Measurements from ENCODE around the gene LSAMP. TPM values are rescaled to one million over a fixed set of nuclear protein-coding genes. Genes with fewer than 3 reads are reported as not detected.

The LSAMP gene
- total RNA-seq, 1 experiment from 2014 or later, result not detected

GRCh38 chr3:116238846-116239565, 206.3 kb downstream of the LSAMP start:
- Histone ChIP-seq H3K27me3 (replicated peaks; ENCODE audit: control insufficient read depth, insufficient read depth, low read length) (no peaks in the 10 kb centered on the region), H3K9me3 (no peaks in the 10 kb centered on the region), H3K36me3 (ENCODE audit: control insufficient read depth, insufficient read depth, low read length) (no peaks in the 10 kb centered on the region), H3K4me3 (ENCODE audit: low read depth, low read length) (no peak overlapping the region), H3K4me1 (no peaks in the 10 kb centered on the region)
- POLR2A ChIA-PET, result no interaction called here
- H3K9me3 Mint-ChIP-seq (ENCODE audit: unreplicated experiment), result no peaks in the 10 kb centered on the region
- no peak for DNase-seq
- H3K4me1 Mint-ChIP-seq (ENCODE audit: low read depth, unreplicated experiment), result no peaks in the 10 kb centered on the region
- H3K27ac Mint-ChIP-seq (ENCODE audit: unreplicated experiment), result no peak overlapping the region
- intact Hi-C loops (cut with micrococcal nuclease; ENCODE audit: unreplicated experiment), result no loop called here
- H3K4me3 Mint-ChIP-seq (ENCODE audit: unreplicated experiment), result no peak overlapping the region
- BruUV-seq (replicated peaks), result no TSS peak
- TF ChIP-seq CTCF (IDR thresholded peaks at IDR 0.05; ENCODE audit: insufficient read depth in 1 of 2, low read depth in 1 of 2, low read length in 1 of 2, severe bottlenecking in 1 of 2, unreplicated experiment in 1 of 2), result no peak
- peaks cover 10% of the 10 kb centered on the region for H3K27me3 Mint-ChIP-seq (ENCODE audit: insufficient read depth, unreplicated experiment)
- CTCF ChIA-PET, result no interaction called here
- H3K36me3 Mint-ChIP-seq (ENCODE audit: insufficient read depth, unreplicated experiment), result no peaks in the 10 kb centered on the region

- H3K4me3 Mint-ChIP-seq (ENCODE audit: unreplicated experiment), result no peak overlapping the region
- intact Hi-C loops (cut with micrococcal nuclease; ENCODE audit: unreplicated experiment), result no loop called here
- H3K4me1 Mint-ChIP-seq (ENCODE audit: low read depth, unreplicated experiment), result no peaks in the 10 kb centered on the region
- no TSS peak for BruUV-seq (replicated peaks)
- no peaks in the 10 kb centered on the region for H3K9me3 Mint-ChIP-seq (ENCODE audit: unreplicated experiment)
- H3K27me3 Mint-ChIP-seq (ENCODE audit: insufficient read depth, unreplicated experiment), result peaks cover 3% of the 10 kb centered on the region
- no peaks in the 10 kb centered on the region for H3K36me3 Mint-ChIP-seq (ENCODE audit: insufficient read depth, unreplicated experiment)
- no peak for TF ChIP-seq CTCF (IDR thresholded peaks at IDR 0.05; ENCODE audit: insufficient read depth in 1 of 2, low read depth in 1 of 2, low read length in 1 of 2, severe bottlenecking in 1 of 2, unreplicated experiment in 1 of 2)
- H3K4me1 ChIP-seq, result no peaks in the 10 kb centered on the region
- POLR2A ChIA-PET, result no interaction called here
- no peaks in the 10 kb centered on the region for H3K9me3 ChIP-seq
- H3K4me3 ChIP-seq (ENCODE audit: low read depth, low read length), result no peak overlapping the region
- no peak overlapping the region for H3K27ac Mint-ChIP-seq (ENCODE audit: unreplicated experiment)
- H3K36me3 ChIP-seq (ENCODE audit: control insufficient read depth, insufficient read depth, low read length), result no peaks in the 10 kb centered on the region
- H3K27me3 ChIP-seq (replicated peaks; ENCODE audit: control insufficient read depth, insufficient read depth, low read length), result no peaks in the 10 kb centered on the region
- DNase-seq, result no peak
- CTCF ChIA-PET, result no interaction called here
Observed at GRCh38 chr3:116233711-116234357, 211.5 kb downstream of the LSAMP start.

- no peak overlapping the region for H3K4me3 ChIP-seq (ENCODE audit: low read depth, low read length)
- H3K4me1 Mint-ChIP-seq (ENCODE audit: low read depth, unreplicated experiment), result no peaks in the 10 kb centered on the region
- H3K9me3 Mint-ChIP-seq (ENCODE audit: unreplicated experiment), result no peaks in the 10 kb centered on the region
- no peaks in the 10 kb centered on the region for H3K36me3 ChIP-seq (ENCODE audit: control insufficient read depth, insufficient read depth, low read length)
- H3K9me3 ChIP-seq, result no peaks in the 10 kb centered on the region
- CTCF ChIA-PET, result no interaction called here
- H3K36me3 Mint-ChIP-seq (ENCODE audit: insufficient read depth, unreplicated experiment), result no peaks in the 10 kb centered on the region
- POLR2A ChIA-PET, result no interaction called here
- no peaks in the 10 kb centered on the region for H3K4me1 ChIP-seq
- H3K4me3 Mint-ChIP-seq (ENCODE audit: unreplicated experiment), result no peak overlapping the region
- no peak overlapping the region for H3K27ac Mint-ChIP-seq (ENCODE audit: unreplicated experiment)
- intact Hi-C loops (cut with micrococcal nuclease; ENCODE audit: unreplicated experiment), result no loop called here
- no peak for DNase-seq
- H3K27me3 ChIP-seq (replicated peaks; ENCODE audit: control insufficient read depth, insufficient read depth, low read length), result no peaks in the 10 kb centered on the region
- H3K27me3 Mint-ChIP-seq (ENCODE audit: insufficient read depth, unreplicated experiment), result peaks cover 8% of the 10 kb centered on the region
- BruUV-seq (replicated peaks), result no TSS peak
- no peak for TF ChIP-seq CTCF (IDR thresholded peaks at IDR 0.05; ENCODE audit: insufficient read depth in 1 of 2, low read depth in 1 of 2, low read length in 1 of 2, severe bottlenecking in 1 of 2, unreplicated experiment in 1 of 2)
Observed at GRCh38 chr3:116230431-116231020, 214.8 kb downstream of the LSAMP start.

Data from Caco-2 (cell line).